ENCODE measurements around the gene ADD2.

ADD2 gene

GRCh38 chr2:70796262-70796661, 28.3 kb upstream of the ADD2 start:
- DNase-seq: no peak
- no peak for TF ChIP-seq GATA1 (IDR thresholded peaks at IDR 0.05; ENCODE audit: low read depth, low read length)
- no peak for TF ChIP-seq POLR2A (IDR thresholded peaks at IDR 0.05; ENCODE audit: low read length)

GRCh38 chr2:70795164-70795995, 27.4 kb upstream of the ADD2 start:
- DNase-seq: no peak
- TF ChIP-seq GATA1 (IDR thresholded peaks at IDR 0.05; ENCODE audit: low read depth, low read length): no peak
- TF ChIP-seq POLR2A (IDR thresholded peaks at IDR 0.05; ENCODE audit: low read length): no peak

- no peak for DNase-seq
- no peak for TF ChIP-seq POLR2A (IDR thresholded peaks at IDR 0.05; ENCODE audit: low read length)
- no peak for TF ChIP-seq GATA1 (IDR thresholded peaks at IDR 0.05; ENCODE audit: low read depth, low read length)
Observed at GRCh38 chr2:70793450-70793849, 25.4 kb upstream of the ADD2 start.

- no peak for DNase-seq
- TF ChIP-seq POLR2A (IDR thresholded peaks at IDR 0.05; ENCODE audit: low read length): no peak
- no peak for TF ChIP-seq GATA1 (IDR thresholded peaks at IDR 0.05; ENCODE audit: low read depth, low read length)
Observed at GRCh38 chr2:70790136-70790828, 22.3 kb upstream of the ADD2 start, which contains the start of gene FIGLA. Gene FIGLA (minus strand): TSS chr2:70790643. CDS start chr2:70790638, 5 bp downstream.

GRCh38 chr2:70789304-70790135, 21.5 kb upstream of the ADD2 start:
- peak; percentile 64 to 75 for DNase-seq
- no peak for TF ChIP-seq GATA1 (IDR thresholded peaks at IDR 0.05; ENCODE audit: low read depth, low read length)
- TF ChIP-seq POLR2A (IDR thresholded peaks at IDR 0.05; ENCODE audit: low read length): no peak

GRCh38 chr2:70785137-70785911, 17.3 kb upstream of the ADD2 start:
- TF ChIP-seq GATA1 (IDR thresholded peaks at IDR 0.05; ENCODE audit: low read depth, low read length) (no peak), POLR2A (IDR thresholded peaks at IDR 0.05; ENCODE audit: low read length) (no peak)
- peak; percentile 90 to 91 for DNase-seq

- TF ChIP-seq GATA1 (IDR thresholded peaks at IDR 0.05; ENCODE audit: low read depth, low read length): no peak
- no peak for TF ChIP-seq POLR2A (IDR thresholded peaks at IDR 0.05; ENCODE audit: low read length)
- DNase-seq: peak in 1 of 2 experiments; percentile 45
Observed at GRCh38 chr2:70784320-70784719, 16.3 kb upstream of the ADD2 start.

- no peak for DNase-seq
- no peak for TF ChIP-seq POLR2A (IDR thresholded peaks at IDR 0.05; ENCODE audit: low read length)
- TF ChIP-seq GATA1 (IDR thresholded peaks at IDR 0.05; ENCODE audit: low read depth, low read length): no peak
Observed at GRCh38 chr2:70779911-70780545, 12.0 kb upstream of the ADD2 start.

GRCh38 chr2:70779491-70779890, 11.5 kb upstream of the ADD2 start:
- DNase-seq: no peak
- TF ChIP-seq POLR2A (IDR thresholded peaks at IDR 0.05; ENCODE audit: low read length) (no peak), GATA1 (IDR thresholded peaks at IDR 0.05; ENCODE audit: low read depth, low read length) (no peak)

- no peak for TF ChIP-seq GATA1 (IDR thresholded peaks at IDR 0.05; ENCODE audit: low read depth, low read length)
- no peak for TF ChIP-seq POLR2A (IDR thresholded peaks at IDR 0.05; ENCODE audit: low read length)
- no peak for DNase-seq
Observed at GRCh38 chr2:70778676-70779075, 10.7 kb upstream of the ADD2 start.

GRCh38 chr2:70777450-70777849, 9.4 kb upstream of the ADD2 start:
- no peak for TF ChIP-seq POLR2A (IDR thresholded peaks at IDR 0.05; ENCODE audit: low read length)
- TF ChIP-seq GATA1 (IDR thresholded peaks at IDR 0.05; ENCODE audit: low read depth, low read length): no peak
- DNase-seq: peak in 1 of 2 experiments; percentile 13

GRCh38 chr2:70776266-70776665, 8.3 kb upstream of the ADD2 start:
- TF ChIP-seq GATA1 (IDR thresholded peaks at IDR 0.05; ENCODE audit: low read depth, low read length): no peak
- TF ChIP-seq POLR2A (IDR thresholded peaks at IDR 0.05; ENCODE audit: low read length): no peak
- no peak for DNase-seq

GRCh38 chr2:70775141-70775540, 7.1 kb upstream of the ADD2 start:
- TF ChIP-seq POLR2A (IDR thresholded peaks at IDR 0.05; ENCODE audit: low read length) (no peak), GATA1 (IDR thresholded peaks at IDR 0.05; ENCODE audit: low read depth, low read length) (no peak)
- DNase-seq: peak; percentile 11 to 22

All from erythroblast (primary cell).